Stimulated activated CD4-positive, alpha-beta T cell treated with anti-CD3 and anti-CD28 coated beads, Interleukin-1b, Interleukin-23, amount 100 ng/mL, for 4 hours (primary cell): Measurements from ENCODE around the gene FOXP1.
"Not testable (repeated sequence)": the region's sequence is repeated elsewhere in the genome, so short reads cannot be mapped to it uniquely, and the experiment has no call there.

Experiments used
- DNase-seq, 2 donors: peaks; one replicate each; pipeline ENCODE4 v3.0.0-alpha.2; 2020; ENCODE audit warnings: low read depth in 2 of 2

Gene FOXP1

GRCh38 chr3:71041371-71041770 lies 542.2 kb downstream of the FOXP1 start:
- DNase-seq: no peak

- DNase-seq: no peak
Observed at GRCh38 chr3:71039332-71039731, 544.2 kb downstream of the FOXP1 start.

GRCh38 chr3:71037775-71038174 lies 545.8 kb downstream of the FOXP1 start:
- DNase-seq: no peak

- DNase-seq: no peak
Observed at GRCh38 chr3:71035886-71036285, 547.6 kb downstream of the FOXP1 start.

- no peak for DNase-seq
Observed at GRCh38 chr3:71035314-71035713, 548.2 kb downstream of the FOXP1 start.

- no peak for DNase-seq
Observed at GRCh38 chr3:71033681-71034220, 549.8 kb downstream of the FOXP1 start.

- no peak for DNase-seq
Observed at GRCh38 chr3:71031914-71032521, 551.5 kb downstream of the FOXP1 start.

- DNase-seq: no peak
Observed at GRCh38 chr3:71031181-71031580, 552.3 kb downstream of the FOXP1 start.

- no peak for DNase-seq
Observed at GRCh38 chr3:71030748-71031147, 552.8 kb downstream of the FOXP1 start.

GRCh38 chr3:71029770-71030169 lies 553.8 kb downstream of the FOXP1 start:
- DNase-seq: no peak

- DNase-seq: no peak
Observed at GRCh38 chr3:71028802-71029201, 554.7 kb downstream of the FOXP1 start.

GRCh38 chr3:71028184-71028583 lies 555.3 kb downstream of the FOXP1 start:
- no peak for DNase-seq

- DNase-seq: no peak
Observed at GRCh38 chr3:71026634-71027578, 556.6 kb downstream of the FOXP1 start.

GRCh38 chr3:71025516-71025915 lies 558.0 kb downstream of the FOXP1 start:
- no peak for DNase-seq

- DNase-seq: no peak
Observed at GRCh38 chr3:71025010-71025409, 558.5 kb downstream of the FOXP1 start.

GRCh38 chr3:71022551-71023335 lies 560.8 kb downstream of the FOXP1 start:
- no peak for DNase-seq

GRCh38 chr3:71018799-71019198 lies 564.7 kb downstream of the FOXP1 start:
- no peak for DNase-seq

- no peak for DNase-seq
Observed at GRCh38 chr3:71016178-71016845, 567.2 kb downstream of the FOXP1 start.

- DNase-seq: not testable (repeated sequence)
Observed at GRCh38 chr3:71014616-71015015, 568.9 kb downstream of the FOXP1 start.

- DNase-seq: no peak
Observed at GRCh38 chr3:71012971-71013370, 570.6 kb downstream of the FOXP1 start.

- no peak for DNase-seq
Observed at GRCh38 chr3:71011565-71012287, 571.8 kb downstream of the FOXP1 start.
